Type B pancreatic cell (in vitro differentiated cells): ENCODE results near the gene MAFF. TPM values are rescaled to one million over a fixed set of nuclear protein-coding genes. Genes with fewer than 3 reads are reported as not detected.
A peak's percentile ranks its signal among the peaks of the same experiment; 100 is the strongest.
"Not testable (repeated sequence)": the region's sequence is repeated elsewhere in the genome, so short reads cannot be mapped to it uniquely, and the experiment has no call there.

Experiments
- DNase-seq: peaks from one replicate; pipeline ENCODE4 v3.0.0; 2021; ENCODE audit warnings: mixed read lengths; ENCODE audit not compliant: unreplicated experiment; ENCODE audit errors: extremely low spot score
- H3K27ac Mint-ChIP-seq: 2 replicates; pipeline ENCODE4 v1.8.0; 2021; ENCODE audit warnings: mild to moderate bottlenecking, mixed read lengths
- H3K27me3 Mint-ChIP-seq: 2 replicates; pipeline ENCODE4 v1.8.0; 2021; ENCODE audit warnings: mixed read lengths
- H3K36me3 Mint-ChIP-seq: 2 replicates; pipeline ENCODE4 v1.8.0; 2021; ENCODE audit warnings: mixed read lengths
- H3K4me1 Mint-ChIP-seq: one replicate; pipeline ENCODE4 v1.8.0; 2021; ENCODE audit warnings: mixed read lengths; ENCODE audit not compliant: unreplicated experiment
- H3K4me3 Mint-ChIP-seq: 2 replicates; pipeline ENCODE4 v1.8.0; 2021; ENCODE audit warnings: mild to moderate bottlenecking, mixed read lengths
- H3K9me3 Mint-ChIP-seq: 2 replicates; pipeline ENCODE4 v1.8.0; 2021; ENCODE audit warnings: mixed read lengths
- CTCF ChIP-seq: fragments of 200-600 bp; sonication (generic); conservative IDR thresholded peaks from 2 replicates; pipeline ENCODE4 v1.5.0; 2021; ENCODE audit warnings: antibody characterized with exemption, mild to moderate bottlenecking
- long read RNA-seq: library from polyadenylated mRNA; unstranded; transcript quantifications from one replicate; pipeline ENCODE4 v2.0.0, GENCODE V29; 2020
- total RNA-seq: library from RNA; stranded (reverse); gene quantifications from 2 replicates; pipeline ENCODE4 v1.2.1, GENCODE V29; 2021; ENCODE audit warnings: low replicate concordance

Gene MAFF
- 14.6 and 60.9 TPM in 2 replicates for total RNA-seq
- long read RNA-seq, partial matches to known transcripts: 0 of 2 reads
- long read RNA-seq, other reads (novel, unspliced or antisense): 2 of 2 reads

- H3K36me3 Mint-ChIP-seq: peaks cover 4% of the 10 kb centered on the region
- DNase-seq: peak; percentile 94
- H3K4me1 Mint-ChIP-seq: peaks cover 21% of the 10 kb centered on the region
- H3K27ac Mint-ChIP-seq: peak within 1 kb of the TSS; percentile 96
- peak within 1 kb of the TSS; percentile 92 for H3K4me3 Mint-ChIP-seq
- no peaks in the 10 kb centered on the region for H3K9me3 Mint-ChIP-seq
- peaks cover 3% of the 10 kb centered on the region for H3K27me3 Mint-ChIP-seq
- TF ChIP-seq CTCF: no peak
Observed at GRCh38 chr22:38201711-38202436, at the start of gene MAFF. MAFF (plus strand) TSS chr22:38201994; CDS start chr22:38213854, 11,860 bp downstream.

GRCh38 chr22:38153821-38154562 lies 47.8 kb upstream of the MAFF start:
- DNase-seq: no peak
- H3K27ac Mint-ChIP-seq: no peak overlapping the region

GRCh38 chr22:38154563-38154915 lies 47.3 kb upstream of the MAFF start:
- H3K27ac Mint-ChIP-seq, H3K4me1 Mint-ChIP-seq, DNase-seq, H3K9me3 Mint-ChIP-seq, H3K36me3 Mint-ChIP-seq, H3K27me3 Mint-ChIP-seq, H3K4me3 Mint-ChIP-seq: not testable (repeated sequence)

More at GRCh38 chr22:38153821-38154562, 47.8 kb upstream of the MAFF start:
- peak; percentile 42 for TF ChIP-seq CTCF
- Mint-ChIP-seq H3K4me1 (peaks cover 3% of the 10 kb centered on the region), H3K27me3 (no peaks in the 10 kb centered on the region), H3K9me3 (no peaks in the 10 kb centered on the region), H3K4me3 (no peak overlapping the region), H3K36me3 (peaks cover 5% of the 10 kb centered on the region)

- Mint-ChIP-seq H3K36me3 (peaks cover 5% of the 10 kb centered on the region), H3K27me3 (no peaks in the 10 kb centered on the region), H3K27ac (no peak overlapping the region), H3K4me1 (peaks cover 3% of the 10 kb centered on the region), H3K4me3 (no peak overlapping the region), H3K9me3 (no peaks in the 10 kb centered on the region)
- no peak for DNase-seq
- no peak for TF ChIP-seq CTCF
Observed at GRCh38 chr22:38155703-38156102, 46.1 kb upstream of the MAFF start.

GRCh38 chr22:38162881-38163843 lies 38.6 kb upstream of the MAFF start:
- H3K27me3 Mint-ChIP-seq: no peaks in the 10 kb centered on the region
- peak overlapping the region; percentile 78 for H3K27ac Mint-ChIP-seq
- DNase-seq: no peak
- TF ChIP-seq CTCF: no peak
- H3K9me3 Mint-ChIP-seq: no peaks in the 10 kb centered on the region
- H3K36me3 Mint-ChIP-seq: peaks cover 12% of the 10 kb centered on the region
- H3K4me3 Mint-ChIP-seq: no peak overlapping the region
- peaks cover 29% of the 10 kb centered on the region for H3K4me1 Mint-ChIP-seq
